DMS114 treated with DMSO at 0.1 percent for 48 hours (cell line): Measurements from ENCODE around the gene DAB2IP.

ENCODE experiments used
- DNase-seq: peaks from one replicate; lab custom pipeline; 2025; ENCODE audit not compliant: unreplicated experiment; lab: John Stamatoyannopoulos, UW

Gene DAB2IP

DNA sequence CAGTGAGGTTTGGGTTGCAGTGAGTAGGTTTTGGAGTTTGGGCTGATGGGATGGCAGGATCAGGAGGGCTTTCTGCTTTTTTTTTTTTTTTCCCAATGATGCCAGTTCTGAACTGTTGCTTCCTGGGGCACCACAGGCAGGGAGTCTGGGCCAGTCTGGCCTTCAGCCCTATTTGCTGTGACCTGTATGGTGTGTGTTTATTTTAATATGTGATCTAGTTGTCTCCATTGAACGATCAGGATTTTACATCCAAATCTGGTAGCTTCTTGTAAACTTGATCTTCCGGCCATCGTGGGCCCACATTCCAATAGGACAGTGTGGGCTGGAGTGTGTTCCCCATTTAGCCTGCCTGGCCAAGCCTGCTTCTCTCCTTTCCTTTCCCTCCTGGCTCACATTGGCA is 25.8 kb upstream of the DAB2IP start:
- DNase-seq = no peak

DNA sequence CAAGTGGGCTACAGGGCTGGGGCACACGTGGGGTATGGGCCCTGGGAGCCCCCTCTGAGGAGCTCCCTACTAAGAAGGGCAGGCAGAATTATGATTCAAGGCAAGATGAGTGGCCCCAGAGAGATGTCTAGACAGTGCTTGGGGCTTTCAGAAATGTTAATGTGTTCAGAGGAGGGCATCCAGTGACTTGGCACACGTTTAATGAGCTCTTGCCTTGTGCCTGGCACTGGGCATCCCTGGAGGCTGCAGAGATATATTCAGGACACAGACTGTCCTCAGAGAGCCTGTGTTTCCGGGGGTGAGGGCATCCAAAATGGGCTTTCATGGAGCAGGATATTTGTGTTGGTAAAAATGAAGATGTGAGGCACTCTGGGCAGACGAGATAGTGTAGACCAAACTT is 25.4 kb upstream of the DAB2IP start:
- DNase-seq = no peak

DNA sequence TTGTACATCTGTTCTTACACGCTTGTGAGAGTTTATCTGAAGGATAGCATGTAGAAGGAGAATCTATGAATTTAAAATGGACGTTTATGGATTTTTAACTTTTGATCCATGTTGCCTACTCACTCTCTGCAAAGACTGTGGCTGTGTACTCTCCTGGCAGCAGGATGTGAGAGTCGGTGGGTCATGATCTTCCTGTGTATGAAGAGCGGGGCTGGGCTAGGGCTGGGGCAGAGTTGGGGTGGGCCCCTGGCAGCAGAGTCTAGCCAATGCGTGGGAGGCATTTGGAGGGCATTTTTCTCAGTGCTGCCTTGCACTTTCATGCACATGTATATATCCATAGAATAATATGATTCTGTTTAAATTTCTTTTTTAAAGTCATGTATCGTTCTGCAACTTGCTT is 24.0 kb upstream of the DAB2IP start:
- DNase-seq = no peak

GRCh38 chr9:121628401-121628800 is 23.0 kb upstream of the DAB2IP start:
- no peak for DNase-seq

DNA sequence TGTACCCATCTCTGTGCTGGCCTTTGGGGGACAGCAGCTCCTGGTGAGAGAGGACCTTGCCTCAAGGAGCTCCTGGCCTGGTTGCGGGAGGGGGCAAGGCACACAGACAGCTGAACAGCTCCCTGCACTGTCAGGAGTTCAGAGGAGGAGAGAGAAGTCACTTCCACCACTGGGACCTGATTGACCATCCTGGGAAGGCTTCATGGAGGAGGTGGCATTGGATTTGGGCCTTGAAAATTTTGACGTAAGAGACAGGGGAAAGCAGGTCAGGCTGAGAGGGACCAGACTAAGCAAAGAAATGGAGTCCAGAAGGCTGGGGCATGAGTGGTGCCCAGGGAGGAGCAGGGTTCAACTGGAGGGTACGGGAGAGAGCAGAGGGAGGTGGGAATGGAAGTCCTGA is 20.3 kb upstream of the DAB2IP start:
- no peak for DNase-seq

DNA sequence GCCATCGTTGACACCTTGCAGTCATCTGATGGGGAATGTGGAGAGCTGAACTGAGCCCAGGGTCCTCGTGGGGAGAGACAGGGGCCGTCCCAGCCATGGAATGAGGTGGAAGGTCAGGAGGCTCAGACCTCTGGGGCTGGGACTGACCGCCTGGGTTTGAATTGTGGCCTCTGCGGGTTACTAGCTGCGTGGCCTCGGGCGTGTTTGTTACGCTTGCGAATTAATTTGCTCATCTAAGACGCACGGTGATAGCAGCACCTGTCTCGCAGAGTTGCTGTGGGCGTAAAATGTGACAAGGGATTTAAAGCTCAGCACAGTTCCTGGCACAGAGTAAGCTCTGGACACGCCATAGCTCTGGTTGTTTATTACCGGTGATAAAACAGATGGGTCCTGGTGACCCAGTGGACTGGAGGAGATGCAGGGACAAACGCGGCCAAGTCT is 19.4 kb upstream of the DAB2IP start:
- DNase-seq = no peak

DNA sequence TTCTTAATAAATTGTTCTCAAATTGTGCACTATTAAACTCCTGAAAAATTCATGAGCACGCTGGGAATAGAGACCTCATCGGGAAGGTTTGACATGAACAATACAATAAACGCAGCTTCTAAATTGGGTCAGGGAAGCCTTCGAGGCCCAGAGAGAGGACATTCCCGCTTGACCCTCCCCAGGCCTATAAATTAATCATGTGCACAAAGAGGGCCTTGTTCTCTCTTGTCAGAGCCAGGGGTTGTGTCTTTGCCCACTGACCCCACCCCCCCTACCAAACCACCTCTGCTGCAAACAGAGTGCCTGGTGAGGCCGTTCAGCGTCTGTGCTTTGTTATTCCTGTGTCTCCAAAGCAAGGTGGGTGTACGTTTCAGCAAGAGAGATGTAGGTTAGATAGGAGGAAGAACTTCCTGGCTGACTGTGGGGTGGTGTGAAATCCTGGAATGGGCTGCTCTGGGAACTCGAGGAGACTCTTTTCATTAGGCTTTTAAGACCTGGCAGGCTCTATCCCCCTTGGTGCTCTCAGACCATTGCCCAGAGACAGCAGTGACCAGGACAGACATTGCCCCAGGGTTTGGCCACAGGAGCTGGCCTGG is 18.2 kb upstream of the DAB2IP start:
- no peak for DNase-seq

DNA sequence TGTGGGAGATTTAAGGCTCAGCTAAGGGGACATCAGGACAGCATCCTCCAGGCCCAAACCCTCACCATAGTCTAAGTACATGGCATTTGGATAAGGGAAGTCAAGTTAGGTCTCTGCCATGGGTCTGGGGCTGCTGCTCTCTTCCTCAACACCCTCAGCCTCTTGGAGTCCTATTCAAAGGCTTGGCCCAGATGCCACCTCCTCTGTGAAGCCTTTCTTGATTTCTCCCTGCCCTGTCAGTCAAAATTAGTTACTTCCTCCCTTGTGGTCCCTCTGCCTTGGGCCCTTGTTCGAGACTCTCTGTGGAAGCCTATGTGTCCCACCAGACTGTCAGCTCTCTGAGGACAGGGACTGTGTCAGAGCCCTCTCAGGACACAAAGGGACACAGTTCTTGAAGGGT is 17.7 kb upstream of the DAB2IP start:
- DNase-seq = no peak

DNA sequence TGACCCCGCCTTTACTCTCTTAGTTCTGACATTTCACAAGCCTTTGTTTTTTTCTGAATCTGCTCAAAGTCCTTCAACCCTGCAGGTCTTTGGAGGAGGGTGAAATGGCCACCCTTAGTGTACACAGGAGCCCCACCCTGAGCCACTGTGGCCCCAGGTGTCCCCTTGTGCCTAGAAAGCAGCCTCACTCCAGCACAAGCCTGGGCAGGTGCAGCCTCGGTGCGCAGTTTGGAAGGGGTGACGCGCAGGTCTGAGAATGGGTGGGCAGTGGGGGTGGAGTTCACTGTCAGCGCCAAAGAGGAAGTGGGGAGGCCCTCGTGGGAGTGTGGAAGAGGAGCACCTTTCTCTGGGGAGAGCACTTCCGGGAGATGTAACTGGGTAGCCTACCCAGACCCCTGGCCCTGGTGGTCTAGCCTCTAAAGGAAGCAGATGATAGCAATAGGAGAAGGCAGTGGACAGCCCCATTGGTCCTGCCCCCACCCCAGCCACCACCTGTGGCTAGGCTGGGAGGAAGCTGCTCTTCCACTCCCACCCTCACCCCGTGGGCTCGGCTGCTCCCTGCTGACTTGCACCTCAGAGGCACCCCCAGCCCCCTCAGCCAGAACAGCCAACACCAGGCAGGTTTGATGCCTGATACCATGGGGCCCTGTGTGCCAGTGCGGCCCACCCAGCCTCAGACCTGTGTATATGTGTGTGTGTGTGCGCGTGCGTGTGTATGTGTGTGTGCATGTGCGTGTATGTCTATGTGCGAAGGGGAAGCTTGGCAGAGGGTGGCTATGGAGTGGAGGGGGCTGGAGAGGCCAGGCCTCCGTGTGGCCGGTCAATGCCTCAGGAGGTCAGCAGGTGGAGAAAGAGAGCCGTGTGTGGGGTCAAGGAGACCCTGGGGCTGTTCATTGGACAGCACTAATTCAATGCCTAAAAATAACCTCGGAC is 16.8 kb upstream of the DAB2IP start:
- DNase-seq = no peak

GRCh38 chr9:121635300-121635876 is 16.0 kb upstream of the DAB2IP start:
- no peak for DNase-seq

DNA sequence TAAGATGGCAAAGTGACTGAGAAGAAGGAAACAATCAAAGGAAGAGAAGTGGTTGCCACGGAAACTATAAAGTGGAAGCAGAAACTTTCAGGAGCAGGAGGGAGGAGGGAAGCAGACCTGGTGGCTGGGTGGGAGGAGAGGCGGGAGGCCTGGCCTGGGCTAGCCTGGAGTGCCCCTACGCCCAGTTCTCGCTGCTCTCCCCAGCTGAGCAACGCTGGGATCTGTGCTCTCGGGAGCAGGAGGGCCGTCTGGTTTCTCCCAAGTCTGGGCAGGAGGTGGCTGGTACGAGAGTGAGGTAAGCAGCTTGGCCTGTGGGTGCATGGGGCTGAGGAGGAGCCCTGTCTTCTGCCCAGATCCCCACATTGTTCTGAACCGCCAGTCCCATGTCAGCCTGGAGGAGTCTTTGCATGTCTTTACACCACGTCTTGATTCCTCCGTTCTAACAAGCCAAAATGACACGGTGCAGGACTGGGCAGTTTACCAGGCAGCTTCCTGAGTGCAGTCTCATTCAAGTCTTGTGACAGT is 15.0 kb upstream of the DAB2IP start:
- DNase-seq = no peak

GRCh38 chr9:121636978-121637712 is 14.3 kb upstream of the DAB2IP start:
- DNase-seq = no peak

DNA sequence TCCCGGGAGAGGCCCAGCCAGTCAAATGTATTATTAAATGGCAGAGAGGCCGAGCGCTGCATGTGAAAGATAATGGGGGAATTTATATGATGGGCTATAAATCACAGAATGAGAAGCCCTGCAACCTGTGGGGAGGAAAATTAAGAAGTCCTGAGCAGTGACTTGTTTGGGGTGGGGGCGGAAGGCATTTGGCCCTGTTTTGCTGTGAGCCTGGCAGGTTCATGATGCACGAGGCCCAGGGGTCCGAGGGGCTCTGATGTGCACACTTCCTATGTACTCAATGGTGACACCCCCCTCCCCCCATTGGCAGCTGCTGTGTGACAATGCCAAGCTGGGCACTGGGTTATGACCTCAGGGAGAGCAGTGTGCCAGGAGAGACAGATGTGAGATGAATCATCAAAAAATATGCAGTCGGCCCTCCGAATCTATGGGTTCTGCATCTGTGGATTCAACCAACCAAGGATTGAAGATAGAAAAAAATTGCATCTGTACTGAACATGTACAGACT is 13.7 kb upstream of the DAB2IP start:
- DNase-seq = no peak

- no peak for DNase-seq
These were observed 13.0 kb upstream of the DAB2IP start for GRCh38 chr9:121638399-121638798.

DNA sequence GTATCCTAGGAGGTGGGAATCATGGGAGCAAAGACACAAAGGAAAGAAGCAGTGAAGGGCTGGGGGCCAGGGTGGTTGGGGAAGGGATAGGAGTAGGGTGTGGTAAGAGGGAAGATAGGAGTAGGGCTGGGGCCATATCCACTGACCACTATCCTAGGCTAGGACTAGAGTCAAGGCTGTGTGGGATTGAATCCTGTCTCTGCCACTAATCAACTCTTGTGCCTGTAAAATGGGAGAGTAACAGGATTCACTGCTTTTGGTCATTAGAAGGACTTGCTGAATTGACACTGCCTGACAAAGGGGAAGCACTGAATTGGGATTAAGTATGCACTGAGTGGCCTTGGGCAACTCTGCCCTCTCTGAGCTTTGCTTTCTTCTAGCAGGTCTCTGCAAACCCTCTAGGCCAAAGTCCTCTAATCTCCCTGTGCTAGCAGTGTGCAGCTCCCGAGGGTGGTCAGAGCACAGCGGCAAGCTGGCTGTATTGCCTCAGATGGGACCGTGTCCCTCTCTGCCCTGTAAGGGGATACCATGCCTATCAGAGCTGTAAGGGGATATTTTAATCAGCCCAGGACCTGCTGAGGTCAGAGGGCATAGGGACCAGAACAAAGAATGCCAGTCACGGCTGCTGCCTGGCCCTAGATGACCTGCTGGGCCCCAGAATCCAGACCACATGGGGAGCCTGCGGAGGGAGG is 12.4 kb upstream of the DAB2IP start:
- no peak for DNase-seq

DNA sequence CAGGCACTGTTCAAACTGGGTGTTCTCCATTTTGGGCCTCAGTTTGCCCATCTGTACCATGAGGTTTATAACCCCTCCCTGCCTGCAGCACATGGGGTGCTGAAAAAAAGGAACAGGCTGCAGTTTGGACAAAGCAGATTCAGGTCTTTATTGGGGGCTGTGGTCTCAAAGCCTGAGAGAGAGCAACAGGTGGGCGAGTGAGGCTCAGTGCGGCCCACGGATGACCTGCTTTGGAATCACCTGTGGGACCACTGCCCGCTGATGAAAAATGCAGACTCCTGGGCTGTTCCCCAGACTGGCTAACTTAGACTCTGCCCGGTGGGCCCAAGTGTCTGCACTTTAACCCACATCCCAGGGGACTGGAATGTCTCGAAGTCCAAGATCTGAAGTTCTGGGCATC is 11.8 kb upstream of the DAB2IP start:
- DNase-seq = no peak

DNA sequence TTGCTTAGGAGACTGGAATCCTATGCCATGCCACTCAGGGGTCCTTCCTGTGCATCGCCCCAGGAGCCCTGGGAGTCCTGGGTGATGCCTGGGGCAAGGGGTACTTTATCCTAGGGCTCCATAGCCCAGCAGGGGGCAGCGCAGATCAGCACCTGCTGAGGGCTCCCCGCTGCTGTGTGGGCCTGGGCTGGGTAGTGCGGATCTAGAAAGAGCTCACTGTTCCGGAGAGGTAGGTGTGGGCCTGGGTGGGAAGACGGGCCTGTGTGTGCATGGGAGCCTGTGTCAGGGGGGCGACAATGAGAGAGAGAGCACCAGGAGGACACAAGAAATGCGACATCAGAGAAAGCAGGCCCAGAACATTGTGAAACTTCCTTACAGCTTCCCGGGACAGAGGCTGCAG is 11.4 kb upstream of the DAB2IP start:
- DNase-seq = no peak

GRCh38 chr9:121640491-121641223 is 10.8 kb upstream of the DAB2IP start:
- no peak for DNase-seq

- no peak for DNase-seq
These were observed 10.2 kb upstream of the DAB2IP start for GRCh38 chr9:121641224-121641611.

DNA sequence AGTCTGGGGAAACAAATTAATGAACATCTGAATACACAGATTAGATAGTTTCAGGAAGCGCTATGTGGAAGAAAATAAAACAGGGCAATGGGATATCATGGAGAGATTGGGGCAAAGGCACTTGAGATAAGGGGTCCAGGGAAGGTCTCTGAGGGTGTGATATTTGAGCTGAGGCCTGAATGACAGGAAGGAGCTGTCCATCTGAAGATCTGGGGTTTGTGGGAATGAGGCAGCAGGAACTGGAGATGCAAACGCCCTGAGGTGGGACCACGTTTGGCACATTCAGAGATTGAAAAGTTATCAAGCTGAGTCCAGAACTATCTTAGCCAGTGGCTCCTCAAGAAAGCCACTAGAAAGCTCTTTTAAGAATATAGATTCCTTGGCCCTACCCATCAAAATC is 8.7 kb upstream of the DAB2IP start:
- no peak for DNase-seq
